CD4-positive, alpha-beta T cell treated with Interleukin-2 at 100 ng/mL for 4 hours (primary cell): ENCODE results near the gene UBE2K.
"Not testable (repeated sequence)": the region's sequence is repeated elsewhere in the genome, so short reads cannot be mapped to it uniquely, and the experiment has no call there.

ENCODE experiments used
- DNase-seq: peaks from one replicate; pipeline ENCODE4 v3.0.0-alpha.2; 2020; ENCODE audit warnings: low spot score

The UBE2K gene

DNA sequence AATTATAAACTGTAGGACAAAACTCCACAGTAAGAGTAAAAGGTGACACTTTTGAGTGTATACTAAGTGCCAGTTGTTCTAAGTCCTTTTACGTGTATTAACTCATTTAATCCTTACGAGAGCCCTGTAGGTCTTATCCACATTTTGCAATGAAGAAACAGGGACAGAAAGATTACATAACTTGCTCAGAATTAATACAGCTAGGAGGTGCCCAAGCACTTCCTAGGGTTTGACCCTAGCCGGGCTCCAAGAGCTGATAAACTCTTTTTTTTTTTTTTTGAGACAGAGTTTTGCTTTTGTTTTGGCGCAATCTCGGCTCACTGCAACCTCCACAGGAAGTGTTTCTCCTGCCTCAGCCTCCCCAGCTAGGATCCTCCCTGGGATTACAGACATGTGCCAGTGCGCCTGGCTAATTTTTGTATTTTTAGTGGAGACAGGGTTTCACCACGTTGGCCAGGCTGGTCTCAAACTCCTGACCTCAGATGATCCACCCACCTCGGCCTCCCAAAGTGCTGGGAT, 110.4 kb downstream of the UBE2K start:
- no peak for DNase-seq

DNA sequence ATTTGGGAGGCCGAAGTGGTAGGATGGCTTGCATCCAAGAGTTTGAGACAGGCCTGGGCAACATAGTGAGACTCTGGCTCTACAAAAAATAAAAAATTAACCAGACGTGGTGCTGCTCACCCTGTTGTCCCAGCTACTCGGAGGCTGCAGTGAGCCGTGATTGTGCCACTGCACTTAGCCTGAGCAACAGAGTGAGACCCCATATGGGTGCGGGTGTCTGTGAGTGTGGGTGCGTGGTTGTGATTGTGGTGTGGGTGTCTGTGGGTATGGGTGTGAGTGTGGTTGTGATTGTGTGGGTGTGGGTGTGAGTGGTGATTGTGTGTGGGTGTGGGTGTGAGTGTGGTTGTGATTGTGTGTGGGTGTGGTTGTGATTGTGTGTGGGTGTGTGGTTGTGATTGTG, 114.6 kb downstream of the UBE2K start:
- DNase-seq, result no peak

DNA sequence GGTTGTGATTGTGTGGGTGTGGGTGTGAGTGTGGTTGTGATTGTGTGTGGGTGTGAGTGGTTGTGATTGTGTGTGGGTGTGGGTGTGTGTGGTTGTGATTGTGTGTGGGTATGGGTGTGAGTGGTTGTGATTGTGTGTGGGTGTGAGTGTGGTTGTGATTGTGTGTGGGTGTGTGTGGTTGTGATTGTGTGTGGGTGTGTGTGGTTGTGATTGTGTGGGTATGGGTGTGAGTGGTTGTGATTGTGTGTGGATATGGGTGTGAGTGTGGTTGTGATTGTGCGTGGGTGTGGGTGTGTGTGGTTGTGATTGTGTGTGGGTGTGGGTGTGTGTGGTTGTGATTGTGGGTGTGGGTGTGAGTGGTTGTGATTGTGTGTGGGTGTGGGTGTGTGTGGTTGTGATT, 115.1 kb downstream of the UBE2K start:
- not testable (repeated sequence) for DNase-seq

DNA sequence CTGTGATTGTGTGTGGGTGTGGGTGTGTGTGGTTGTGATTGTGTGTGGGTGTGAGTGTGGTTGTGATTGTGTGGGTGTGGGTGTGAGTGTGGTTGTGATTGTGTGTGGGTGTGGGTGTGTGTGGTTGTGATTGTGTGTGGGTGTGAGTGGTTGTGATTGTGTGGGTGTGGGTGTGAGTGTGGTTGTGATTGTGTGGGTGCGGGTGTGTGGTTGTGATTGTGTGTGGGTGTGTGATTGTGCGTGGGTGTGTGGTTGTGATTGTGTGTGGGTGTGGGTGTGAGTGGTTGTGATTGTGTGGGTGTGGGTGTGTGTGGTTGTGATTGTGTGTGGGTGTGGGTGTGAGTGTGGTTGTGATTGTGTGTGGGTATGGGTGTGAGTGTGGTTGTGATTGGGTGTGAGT, 115.8 kb downstream of the UBE2K start:
- not testable (repeated sequence) for DNase-seq

DNA sequence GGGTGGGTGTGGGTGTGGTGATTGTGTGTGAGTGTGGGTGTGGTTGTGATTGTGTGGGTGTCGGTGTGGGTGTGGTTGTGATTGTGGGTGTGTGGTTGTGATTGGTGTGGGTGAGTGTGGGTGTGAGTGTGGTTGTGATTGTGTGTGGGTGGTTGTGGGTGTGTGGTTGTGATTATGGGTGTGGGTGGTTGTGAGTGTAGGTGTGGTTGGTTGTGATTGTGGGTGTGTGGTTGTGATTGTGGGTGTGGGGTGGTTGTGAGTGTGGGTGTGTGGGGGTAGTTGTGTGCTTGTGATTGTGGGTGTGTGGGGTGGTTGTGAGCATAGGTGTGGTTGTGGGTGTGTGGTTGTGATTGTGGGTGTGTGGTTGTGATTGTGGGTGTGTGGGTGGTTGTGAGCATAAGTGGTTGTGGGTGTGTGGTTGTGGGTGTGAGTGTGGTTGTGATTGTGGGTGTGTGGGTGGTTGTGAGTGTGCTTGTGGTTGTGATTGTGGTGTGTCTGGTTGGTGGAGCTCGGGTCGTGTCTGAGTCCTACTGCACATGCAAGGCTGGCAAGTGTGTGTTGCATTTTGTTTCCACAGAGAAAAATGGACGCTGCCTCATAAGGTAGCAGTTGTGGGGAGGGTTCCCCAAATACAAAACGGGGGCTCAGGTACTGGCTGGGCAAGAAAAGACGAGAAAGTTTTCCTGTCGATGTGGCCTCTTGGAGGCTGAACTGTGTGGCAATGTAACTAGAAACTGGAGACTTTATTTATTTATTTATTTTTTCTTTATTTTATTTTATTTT, 116.7 kb downstream of the UBE2K start:
- DNase-seq, result no peak

DNA sequence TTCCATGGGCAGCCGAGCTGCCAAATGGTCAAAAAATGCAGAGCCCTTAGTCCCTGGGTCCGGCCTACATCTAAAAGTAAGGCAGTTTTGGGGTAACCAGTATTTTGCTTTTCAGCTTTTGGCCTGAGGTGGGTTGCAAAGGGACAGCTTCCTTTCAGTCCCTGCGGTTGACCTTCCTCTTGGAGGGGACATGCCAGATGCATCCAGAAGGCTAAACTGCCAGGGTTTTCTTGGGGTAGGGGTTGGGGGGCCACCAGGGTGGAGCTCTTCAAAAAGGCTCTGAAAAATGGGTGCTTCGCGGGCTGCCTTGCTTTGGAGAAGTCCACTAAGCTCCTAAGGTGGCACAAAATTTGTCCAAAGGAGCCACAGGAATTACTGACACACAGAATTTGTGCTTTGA, 120.7 kb downstream of the UBE2K start:
- DNase-seq, result no peak

DNA sequence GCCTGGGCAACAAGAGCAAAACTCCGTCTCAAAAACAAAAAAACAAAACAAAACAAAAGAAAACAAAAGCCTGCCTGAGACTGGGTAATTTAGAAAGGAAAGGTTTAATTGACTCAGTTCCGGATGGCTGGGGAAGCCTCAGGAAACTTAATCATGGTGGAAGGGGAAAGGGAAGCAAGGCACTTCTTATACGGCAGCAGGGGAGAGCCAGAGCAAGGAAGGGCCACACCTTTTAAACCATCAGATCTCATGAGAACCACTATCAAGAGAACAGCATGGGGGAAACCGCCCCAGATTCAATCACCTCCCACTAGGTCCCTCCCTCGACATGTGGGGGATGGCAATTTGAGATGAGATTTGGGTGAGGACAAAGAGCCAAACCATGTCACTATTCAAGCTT, 122.2 kb downstream of the UBE2K start:
- DNase-seq, result no peak

DNA sequence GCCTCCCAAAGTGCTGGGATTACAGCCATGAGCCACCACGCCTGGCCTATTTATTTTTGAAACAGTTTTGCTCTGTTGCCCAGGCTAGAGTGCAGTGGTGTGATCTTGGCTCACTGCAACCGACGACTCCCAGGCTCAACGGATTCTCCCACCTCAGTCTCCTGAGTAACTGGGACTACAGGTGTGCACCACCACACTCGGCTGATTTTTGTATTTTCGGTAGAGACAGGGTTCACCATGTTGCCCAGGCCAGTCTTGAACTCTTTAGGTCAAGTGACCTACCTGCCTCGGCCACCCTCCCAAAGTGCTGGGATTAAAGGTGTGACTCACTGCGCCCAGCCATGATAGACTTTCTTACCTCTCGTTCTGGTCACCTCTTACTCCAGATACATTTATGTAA, 124.0 kb downstream of the UBE2K start:
- DNase-seq, result no peak

DNA sequence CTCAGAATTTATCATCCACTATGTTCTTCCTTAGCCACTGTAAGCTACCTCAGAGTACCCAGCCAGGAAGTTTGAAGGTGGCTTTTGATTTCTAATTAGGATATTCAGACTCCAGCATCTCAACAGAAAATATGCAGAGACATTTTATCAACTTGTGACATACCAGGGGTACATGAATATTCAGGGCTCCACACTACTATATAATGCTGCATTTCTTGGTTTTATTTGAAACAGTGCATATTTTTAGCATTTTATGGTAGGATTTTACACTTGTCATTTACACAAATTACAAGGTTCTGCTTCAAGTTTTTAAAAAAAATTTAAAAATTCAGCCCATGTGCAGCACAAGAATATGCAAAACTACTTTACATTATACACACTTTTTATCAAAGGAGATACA, 124.7 kb downstream of the UBE2K start:
- no peak for DNase-seq

DNA sequence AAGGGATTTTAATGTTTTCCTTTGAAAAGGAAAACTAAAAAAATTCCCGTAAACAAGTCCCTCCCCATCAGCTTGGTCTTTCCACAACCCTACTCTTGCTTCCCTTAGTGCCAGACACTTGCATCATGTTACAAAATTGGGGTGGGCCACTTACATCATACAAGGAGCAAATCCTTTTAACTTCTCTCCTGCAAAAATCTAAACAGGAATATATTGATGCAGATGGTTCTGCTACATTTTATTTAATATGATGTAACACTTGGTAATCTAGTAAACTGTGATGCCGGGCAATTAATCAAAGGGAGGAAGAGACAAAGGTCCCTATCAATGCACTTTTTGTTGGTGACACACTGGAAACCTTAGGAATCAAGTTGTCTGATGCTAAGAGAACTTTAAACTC, 125.3 kb downstream of the UBE2K start:
- no peak for DNase-seq

DNA sequence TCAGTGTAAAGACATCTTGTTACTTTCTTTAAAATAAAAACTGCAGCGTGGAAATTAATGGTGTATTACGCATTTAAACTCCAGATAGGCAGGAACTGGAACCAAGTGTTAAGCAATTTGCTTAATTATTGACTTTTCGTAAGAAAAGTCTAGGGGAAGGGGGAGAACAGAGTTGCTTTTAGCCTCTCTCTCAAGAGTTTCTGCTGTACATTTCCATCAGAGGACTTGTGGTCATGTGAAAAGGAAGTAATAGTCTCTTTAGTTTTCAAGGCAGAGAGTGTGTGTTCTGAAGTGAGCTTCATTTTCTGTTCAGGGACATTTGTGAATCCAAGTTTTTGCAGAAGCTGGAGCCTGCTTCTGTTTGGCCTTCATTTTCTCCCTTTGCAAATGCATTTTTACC, 127.2 kb downstream of the UBE2K start:
- DNase-seq, result no peak

DNA sequence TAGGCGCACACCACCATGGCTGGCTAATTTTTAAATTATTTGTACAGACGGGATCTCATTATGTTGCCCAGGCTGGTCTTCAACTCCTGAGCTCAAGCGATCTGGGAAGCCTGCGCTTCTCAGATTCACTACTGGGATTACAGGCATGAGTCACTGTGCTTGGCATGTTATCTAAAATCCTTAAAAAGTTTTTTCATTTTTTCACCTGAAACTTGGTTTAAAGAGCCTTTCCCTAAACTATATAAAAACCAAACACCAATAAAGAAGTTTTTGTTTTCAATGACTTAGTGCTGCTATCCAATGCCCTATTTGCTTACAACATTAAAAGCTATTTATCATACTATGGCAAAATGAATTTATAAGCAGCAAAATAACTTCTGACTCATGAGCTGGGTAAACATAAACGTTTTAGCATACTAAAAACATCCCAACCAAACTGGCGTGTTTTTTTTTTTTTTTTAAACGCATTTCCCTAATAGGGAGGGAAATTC, 127.8 kb downstream of the UBE2K start:
- no peak for DNase-seq
